ENCODE data around the gene ACVR2A. TPM values are rescaled to one million over a fixed set of nuclear protein-coding genes. Genes with fewer than 3 reads are reported as not detected.

Gene ACVR2A
- total and polyA plus RNA-seq, 2 experiments from 2014 or later, result 24.0 to 33.1 TPM

DNA sequence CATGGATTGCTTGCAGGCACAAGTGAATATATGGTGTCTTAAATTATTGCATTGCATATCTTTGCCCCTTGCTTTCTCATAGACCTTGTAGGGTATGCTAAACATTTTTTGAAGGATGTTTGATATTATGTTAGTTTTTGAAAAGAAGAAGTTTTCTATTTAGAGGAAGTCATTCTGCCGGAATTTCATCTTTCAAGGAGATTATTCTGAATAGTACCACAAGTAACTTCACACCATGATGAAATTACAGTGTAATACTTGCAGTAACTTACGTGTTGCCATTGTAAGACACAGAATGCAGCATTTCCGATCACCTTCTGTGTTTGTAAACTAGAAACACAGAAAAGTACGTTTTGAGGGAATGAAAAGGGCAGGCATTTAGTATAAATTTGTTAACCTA, 71.9 kb downstream of the ACVR2A start:
- Histone ChIP-seq H3K9me2 (ENCODE audit: insufficient read depth) (no peaks in the 10 kb centered on the region), H3K27me3 (replicated peaks; ENCODE audit: insufficient read depth) (no peaks in the 10 kb centered on the region), H3K4me2 (ENCODE audit: unreplicated experiment) (no peak overlapping the region), H3K79me2 (ENCODE audit: insufficient read depth) (peaks cover 12% of the 10 kb centered on the region; the same call in 1 of the 2 replicates), H3K4me1 (ENCODE audit: insufficient read depth) (peaks cover 11% of the 10 kb centered on the region), H3F3A (ENCODE audit: insufficient read depth) (peaks cover 12% of the 10 kb centered on the region), H3K9me3 (ENCODE audit: low read depth) (no peaks in the 10 kb centered on the region), H4K20me1 (ENCODE audit: insufficient read depth) (no peaks in the 10 kb centered on the region), H3K36me3 (ENCODE audit: low read depth) (peaks cover 50% of the 10 kb centered on the region), H3K27ac (no peak overlapping the region), H3K4me3 (no peak overlapping the region), H3K9ac (no peak overlapping the region), H2AFZ (no peak overlapping the region)
- no peak for TF ChIP-seq EZH2 (IDR thresholded peaks at IDR 0.05; ENCODE audit: insufficient read depth, poor library complexity, severe bottlenecking)
- no peak for TF ChIP-seq EZH2phosphoT487 (IDR thresholded peaks at IDR 0.05; ENCODE audit: insufficient read depth, low read depth)
- 87 to 89% methylated on average over 4 of the region's 4 CpGs for WGBS, 2 experiments (ENCODE audit: low coverage in 1 of 2, low lambda C conversion rate in 2 of 2, missing lambda C conversion rate in 2 of 2)
- no peak for DNase-seq
- in situ Hi-C loops (cut with MboI), result loop anchor here (10.0 to 25.0 kb wide), 2 partner anchors 829 to 1182 kb away; no protein-coding TSS in a partner anchor

DNA sequence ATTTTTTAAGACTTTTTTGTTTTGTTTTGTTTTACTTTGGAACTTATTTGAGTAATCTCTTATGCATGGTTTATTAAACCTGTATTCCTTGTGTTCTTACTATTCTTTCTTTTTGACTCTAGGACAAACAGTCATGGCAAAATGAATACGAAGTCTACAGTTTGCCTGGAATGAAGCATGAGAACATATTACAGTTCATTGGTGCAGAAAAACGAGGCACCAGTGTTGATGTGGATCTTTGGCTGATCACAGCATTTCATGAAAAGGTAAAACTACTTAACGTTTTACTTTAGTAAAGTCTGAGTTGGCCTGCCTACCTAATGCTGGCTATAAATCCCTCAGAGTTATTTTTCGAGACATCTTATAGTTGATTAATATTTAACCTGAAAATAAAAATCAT, 72.3 kb downstream of the ACVR2A start:
- Histone ChIP-seq H3F3A (ENCODE audit: insufficient read depth) (peaks cover 12% of the 10 kb centered on the region), H3K79me2 (ENCODE audit: insufficient read depth) (peaks cover 12% of the 10 kb centered on the region; the same call in 1 of the 2 replicates), H3K4me2 (ENCODE audit: unreplicated experiment) (no peak overlapping the region), H3K9me2 (ENCODE audit: insufficient read depth) (no peaks in the 10 kb centered on the region), H3K4me3 (no peak overlapping the region), H3K4me1 (ENCODE audit: insufficient read depth) (peaks cover 11% of the 10 kb centered on the region), H3K27ac (no peak overlapping the region), H3K9ac (no peak overlapping the region), H2AFZ (no peak overlapping the region), H3K9me3 (ENCODE audit: low read depth) (no peaks in the 10 kb centered on the region), H3K27me3 (replicated peaks; ENCODE audit: insufficient read depth) (no peaks in the 10 kb centered on the region), H3K36me3 (ENCODE audit: low read depth) (peaks cover 55% of the 10 kb centered on the region), H4K20me1 (ENCODE audit: insufficient read depth) (no peaks in the 10 kb centered on the region)
- no peak for DNase-seq
- WGBS, 2 experiments (ENCODE audit: low coverage in 1 of 2, low lambda C conversion rate in 2 of 2, missing lambda C conversion rate in 2 of 2), result 82 to 88% methylated on average over 4 of the region's 4 CpGs
- in situ Hi-C loops (cut with MboI), result loop anchor here (10.0 to 25.0 kb wide), 2 partner anchors 830 to 1182 kb away; no protein-coding TSS in a partner anchor
- TF ChIP-seq EZH2phosphoT487 (IDR thresholded peaks at IDR 0.05; ENCODE audit: insufficient read depth, low read depth), result no peak
- TF ChIP-seq EZH2 (IDR thresholded peaks at IDR 0.05; ENCODE audit: insufficient read depth, poor library complexity, severe bottlenecking), result no peak

DNA sequence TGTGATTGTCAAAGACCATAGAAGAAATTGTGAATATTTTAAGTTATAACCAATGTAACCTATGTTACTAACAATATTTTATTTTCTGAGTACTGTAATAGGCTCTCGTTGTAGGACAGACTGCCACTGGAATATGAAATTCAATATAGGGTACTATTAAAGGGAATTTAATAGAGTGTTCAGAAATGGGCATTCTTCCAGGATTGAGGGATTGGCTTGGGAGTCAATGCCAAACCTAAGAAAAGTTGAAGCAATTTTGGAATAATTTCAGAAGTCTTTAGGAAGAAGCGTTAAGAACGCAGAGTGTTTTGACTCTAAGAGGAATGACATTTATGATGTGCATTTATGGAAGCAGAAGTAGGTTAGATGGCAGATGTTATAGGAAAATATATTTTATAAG, 79.0 kb downstream of the ACVR2A start:
- H3K9me3 ChIP-seq (ENCODE audit: low read depth), result no peaks in the 10 kb centered on the region
- no peak overlapping the region for H3K9ac ChIP-seq
- TF ChIP-seq EZH2 (IDR thresholded peaks at IDR 0.05; ENCODE audit: insufficient read depth, poor library complexity, severe bottlenecking) (no peak), EZH2phosphoT487 (IDR thresholded peaks at IDR 0.05; ENCODE audit: insufficient read depth, low read depth) (no peak)
- H3K4me3 ChIP-seq, result no peak overlapping the region
- no peak for DNase-seq
- H3K9me2 ChIP-seq (ENCODE audit: insufficient read depth), result no peaks in the 10 kb centered on the region
- H3K27ac ChIP-seq, result no peak overlapping the region
- WGBS, 2 experiments (ENCODE audit: low coverage in 1 of 2, low lambda C conversion rate in 2 of 2, missing lambda C conversion rate in 2 of 2), result 77 to 81% methylated on average over 3 of the region's 3 CpGs
- no peaks in the 10 kb centered on the region for H3K27me3 ChIP-seq (replicated peaks; ENCODE audit: insufficient read depth)
- no peaks in the 10 kb centered on the region for H3K4me1 ChIP-seq (ENCODE audit: insufficient read depth)
- in situ Hi-C loops (cut with MboI), result loop anchor here (25.0 kb wide), 1 partner anchor 837 kb away; no protein-coding TSS in a partner anchor
- H3K36me3 ChIP-seq (ENCODE audit: low read depth), result peaks cover 61% of the 10 kb centered on the region
- H3K4me2 ChIP-seq (ENCODE audit: unreplicated experiment), result no peak overlapping the region
- H3K79me2 ChIP-seq (ENCODE audit: insufficient read depth), result no peaks in the 10 kb centered on the region
- H4K20me1 ChIP-seq (ENCODE audit: insufficient read depth), result no peaks in the 10 kb centered on the region
- no peak overlapping the region for H2AFZ ChIP-seq
- peaks cover 4% of the 10 kb centered on the region; the same call in 1 of the 2 replicates for H3F3A ChIP-seq (ENCODE audit: insufficient read depth)

DNA sequence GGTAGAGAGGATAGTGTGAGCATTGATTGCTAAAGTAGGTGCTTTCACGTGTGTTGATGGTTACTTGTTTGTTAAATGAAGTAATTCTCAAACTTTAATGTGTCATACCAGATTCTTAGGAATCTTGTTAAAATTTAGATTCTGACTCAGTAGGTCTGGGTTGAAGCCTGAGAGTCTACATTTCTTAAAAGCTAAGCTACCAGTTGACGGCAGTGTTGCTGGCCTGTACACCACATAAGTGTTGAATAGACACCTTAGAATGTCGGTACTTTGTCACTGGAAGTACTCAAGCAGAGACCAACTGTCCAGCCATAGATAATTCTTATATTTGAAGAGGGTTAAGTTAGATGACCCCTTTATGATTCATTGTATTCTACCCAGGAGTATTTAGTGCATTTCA, 79.8 kb downstream of the ACVR2A start:
- Histone ChIP-seq H4K20me1 (ENCODE audit: insufficient read depth) (no peaks in the 10 kb centered on the region), H3K9me3 (ENCODE audit: low read depth) (no peaks in the 10 kb centered on the region), H3K4me2 (ENCODE audit: unreplicated experiment) (no peak overlapping the region), H3K9ac (no peak overlapping the region), H3K36me3 (ENCODE audit: low read depth) (peaks cover 61% of the 10 kb centered on the region), H3K79me2 (ENCODE audit: insufficient read depth) (no peaks in the 10 kb centered on the region), H3K4me1 (ENCODE audit: insufficient read depth) (no peaks in the 10 kb centered on the region), H2AFZ (no peak overlapping the region), H3K27me3 (replicated peaks; ENCODE audit: insufficient read depth) (no peaks in the 10 kb centered on the region), H3K27ac (no peak overlapping the region), H3K9me2 (ENCODE audit: insufficient read depth) (no peaks in the 10 kb centered on the region), H3F3A (ENCODE audit: insufficient read depth) (peaks cover 4% of the 10 kb centered on the region; the same call in 1 of the 2 replicates), H3K4me3 (no peak overlapping the region)
- TF ChIP-seq EZH2phosphoT487 (IDR thresholded peaks at IDR 0.05; ENCODE audit: insufficient read depth, low read depth) (no peak), EZH2 (IDR thresholded peaks at IDR 0.05; ENCODE audit: insufficient read depth, poor library complexity, severe bottlenecking) (no peak)
- in situ Hi-C loops (cut with MboI), result loop anchor here (25.0 kb wide), 1 partner anchor 837 kb away; no protein-coding TSS in a partner anchor
- WGBS, 2 experiments (ENCODE audit: low coverage in 1 of 2, low lambda C conversion rate in 2 of 2, missing lambda C conversion rate in 2 of 2), result 93 to 95% methylated on average over 3 of the region's 3 CpGs
- DNase-seq, result no peak

DNA sequence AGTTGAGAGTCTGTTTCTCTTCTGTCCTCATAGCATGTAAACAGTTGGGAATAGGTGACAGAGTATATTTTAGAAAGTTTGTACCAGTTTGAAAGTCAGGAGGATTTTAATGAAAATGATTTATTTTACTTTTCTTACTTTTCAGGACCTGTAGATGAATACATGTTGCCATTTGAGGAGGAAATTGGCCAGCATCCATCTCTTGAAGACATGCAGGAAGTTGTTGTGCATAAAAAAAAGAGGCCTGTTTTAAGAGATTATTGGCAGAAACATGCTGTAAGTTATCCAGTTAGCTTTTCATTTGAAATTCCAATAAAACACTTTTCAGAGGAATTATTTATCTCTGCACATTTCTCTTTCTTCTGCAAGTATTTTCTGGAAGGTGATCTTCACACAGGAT, 81.1 kb downstream of the ACVR2A start:
- peaks cover 4% of the 10 kb centered on the region; the same call in 1 of the 2 replicates for H3F3A ChIP-seq (ENCODE audit: insufficient read depth)
- no peak for DNase-seq
- no peak overlapping the region for H3K4me3 ChIP-seq
- H3K9me2 ChIP-seq (ENCODE audit: insufficient read depth), result no peaks in the 10 kb centered on the region
- peaks cover 62% of the 10 kb centered on the region for H3K36me3 ChIP-seq (ENCODE audit: low read depth)
- no peaks in the 10 kb centered on the region for H4K20me1 ChIP-seq (ENCODE audit: insufficient read depth)
- no peaks in the 10 kb centered on the region for H3K4me1 ChIP-seq (ENCODE audit: insufficient read depth)
- H3K27me3 ChIP-seq (replicated peaks; ENCODE audit: insufficient read depth), result no peaks in the 10 kb centered on the region
- no peak overlapping the region for H3K9ac ChIP-seq
- in situ Hi-C loops (cut with MboI), result no loop called here
- TF ChIP-seq EZH2phosphoT487 (IDR thresholded peaks at IDR 0.05; ENCODE audit: insufficient read depth, low read depth) (no peak), EZH2 (IDR thresholded peaks at IDR 0.05; ENCODE audit: insufficient read depth, poor library complexity, severe bottlenecking) (no peak)
- no peak overlapping the region for H3K27ac ChIP-seq
- no peak overlapping the region for H3K4me2 ChIP-seq (ENCODE audit: unreplicated experiment)
- H2AFZ ChIP-seq, result no peak overlapping the region
- no peaks in the 10 kb centered on the region for H3K79me2 ChIP-seq (ENCODE audit: insufficient read depth)
- H3K9me3 ChIP-seq (ENCODE audit: low read depth), result no peaks in the 10 kb centered on the region
